Non-pigmented ciliary epithelial cell (primary cell): ENCODE results near the gene YBX2.
A peak's percentile ranks its signal among the peaks of the same experiment; 100 is the strongest.

Source experiments
- DNase-seq: peaks from one replicate; pipeline ENCODE4 v3.0.0-alpha.2; 2010; ENCODE audit warnings: low read depth

YBX2 gene

GRCh38 chr17:7243453-7243729 lies 51.0 kb downstream of the YBX2 start:
- no peak for DNase-seq

GRCh38 chr17:7242717-7243452 lies 51.6 kb downstream of the YBX2 start:
- peak; percentile 76 for DNase-seq

- no peak for DNase-seq
These were observed 52.4 kb downstream of the YBX2 start, which contains the start of gene GABARAP for GRCh38 chr17:7241783-7242716. GABARAP (minus strand) TSS chr17:7242449; CDS start chr17:7242330, 119 bp downstream.

GRCh38 chr17:7241090-7241733 lies 53.2 kb downstream of the YBX2 start:
- DNase-seq = no peak

GRCh38 chr17:7240375-7240774 lies 54.1 kb downstream of the YBX2 start:
- DNase-seq = no peak

GRCh38 chr17:7239091-7240027 lies 55.1 kb downstream of the YBX2 start, which contains the start of gene PHF23:
PHF23 (minus strand) TSS chr17:7239457; CDS start chr17:7239279, 178 bp downstream.
- DNase-seq = peak; percentile 97

GRCh38 chr17:7238420-7239090 lies 55.9 kb downstream of the YBX2 start:
- DNase-seq = no peak
